B cell (primary cell): Measurements from ENCODE around the gene MCTP1.

Experiments used
- EZH2 ChIP-seq: IDR thresholded peaks from 2 replicates; pipeline ENCODE4 v1.6.1; 2012; ENCODE audit warnings: borderline replicate concordance, low read depth, mild to moderate bottlenecking, moderate library complexity, low read length; ENCODE audit not compliant: insufficient read depth, poor library complexity, severe bottlenecking
- TF ChIP-seq, protein P1 (sequence below): fragments of 200-600 bp; IDR thresholded peaks from one replicate; pipeline ENCODE4 v1.8.0; 2022; ENCODE audit warnings: antibody characterized with exemption, mild to moderate bottlenecking

DNA sequence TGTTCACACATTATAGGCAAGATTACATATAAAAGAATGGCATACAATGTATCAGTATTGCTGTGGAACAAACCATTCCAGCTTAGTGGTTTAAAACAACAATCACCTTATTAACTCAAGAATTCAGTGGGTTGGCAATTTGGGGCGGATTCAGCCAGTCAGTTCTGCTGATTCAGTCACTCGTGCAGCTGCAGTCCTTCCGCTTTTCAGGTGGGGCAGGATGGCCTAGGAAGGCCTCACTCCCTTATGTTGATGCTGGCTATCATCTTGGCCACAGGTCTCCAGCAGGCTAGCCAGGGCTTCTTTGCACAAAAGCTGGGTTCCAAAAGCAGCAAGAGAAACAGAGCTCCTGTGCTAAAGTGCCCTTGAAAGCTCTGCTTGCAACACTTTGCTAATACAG, 150.6 kb downstream of the MCTP1 start:
- TF ChIP-seq, protein P1, sequence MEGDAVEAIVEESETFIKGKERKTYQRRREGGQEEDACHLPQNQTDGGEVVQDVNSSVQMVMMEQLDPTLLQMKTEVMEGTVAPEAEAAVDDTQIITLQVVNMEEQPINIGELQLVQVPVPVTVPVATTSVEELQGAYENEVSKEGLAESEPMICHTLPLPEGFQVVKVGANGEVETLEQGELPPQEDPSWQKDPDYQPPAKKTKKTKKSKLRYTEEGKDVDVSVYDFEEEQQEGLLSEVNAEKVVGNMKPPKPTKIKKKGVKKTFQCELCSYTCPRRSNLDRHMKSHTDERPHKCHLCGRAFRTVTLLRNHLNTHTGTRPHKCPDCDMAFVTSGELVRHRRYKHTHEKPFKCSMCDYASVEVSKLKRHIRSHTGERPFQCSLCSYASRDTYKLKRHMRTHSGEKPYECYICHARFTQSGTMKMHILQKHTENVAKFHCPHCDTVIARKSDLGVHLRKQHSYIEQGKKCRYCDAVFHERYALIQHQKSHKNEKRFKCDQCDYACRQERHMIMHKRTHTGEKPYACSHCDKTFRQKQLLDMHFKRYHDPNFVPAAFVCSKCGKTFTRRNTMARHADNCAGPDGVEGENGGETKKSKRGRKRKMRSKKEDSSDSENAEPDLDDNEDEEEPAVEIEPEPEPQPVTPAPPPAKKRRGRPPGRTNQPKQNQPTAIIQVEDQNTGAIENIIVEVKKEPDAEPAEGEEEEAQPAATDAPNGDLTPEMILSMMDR = no peak
- no peak for TF ChIP-seq EZH2
